Kidney epithelial cell (primary cell): ENCODE measurements around the gene PALS1. TPM values are rescaled to one million over a fixed set of nuclear protein-coding genes. Genes with fewer than 3 reads are reported as not detected.
A peak's percentile ranks its signal among the peaks of the same experiment; 100 is the strongest.

Experiments used
- DNase-seq: peaks from one replicate; pipeline ENCODE4 v3.0.0-alpha.2; 2010; ENCODE audit warnings: low read depth
- H3K27me3 ChIP-seq: 2 replicates; pipeline ENCODE4 v1.6.0; 2011; ENCODE audit warnings: low read length; ENCODE audit not compliant: control insufficient read depth, insufficient read depth
- H3K36me3 ChIP-seq: 2 replicates; pipeline ENCODE4 v1.5.1; 2011; ENCODE audit warnings: low read length; ENCODE audit not compliant: control insufficient read depth, insufficient read depth
- H3K4me3 ChIP-seq: 2 replicates; pipeline ENCODE4 v1.5.1; 2011; ENCODE audit warnings: low read depth, mild to moderate bottlenecking, control low read depth, low read length
- CTCF ChIP-seq: IDR thresholded peaks from 2 replicates; pipeline ENCODE4 v1.5.1; 2011; ENCODE audit warnings: mild to moderate bottlenecking, moderate library complexity, low read length, control low read depth, inconsistent platforms; ENCODE audit not compliant: insufficient read depth, poor library complexity, severe bottlenecking
- total RNA-seq: library from RNA; depleted of rRNA; stranded (reverse); fragments of >200 nt; gene quantifications from 2 replicates; pipeline ENCODE4 v1.2.3, GENCODE V29; 2015

PALS1 gene
- 16.2 and 25.3 TPM in 2 replicates for total RNA-seq

GRCh38 chr14:67241411-67242167 lies at the start of gene PALS1:
Gene PALS1, plus strand, starts transcription at chr14:67241435. Its CDS starts 37,736 bp downstream, at chr14:67279171.
- DNase-seq: no peak
- no peaks in the 10 kb centered on the region for H3K27me3 ChIP-seq
- TF ChIP-seq CTCF: no peak
- H3K36me3 ChIP-seq: no peaks in the 10 kb centered on the region
- peak within 1 kb of the TSS; percentile 99 for H3K4me3 ChIP-seq

GRCh38 chr14:67191768-67192290 lies 49.4 kb upstream of the PALS1 start:
- no peak for DNase-seq
- H3K27me3 ChIP-seq: no peaks in the 10 kb centered on the region
- no peak for TF ChIP-seq CTCF
- H3K4me3 ChIP-seq: no peak overlapping the region
- H3K36me3 ChIP-seq: no peaks in the 10 kb centered on the region

GRCh38 chr14:67192366-67192765 lies 48.9 kb upstream of the PALS1 start:
- TF ChIP-seq CTCF: no peak
- Histone ChIP-seq H3K36me3 (no peaks in the 10 kb centered on the region), H3K27me3 (no peaks in the 10 kb centered on the region), H3K4me3 (no peak overlapping the region)
- no peak for DNase-seq

- no peak for DNase-seq
- Histone ChIP-seq H3K27me3 (no peaks in the 10 kb centered on the region), H3K36me3 (no peaks in the 10 kb centered on the region), H3K4me3 (no peak overlapping the region)
- TF ChIP-seq CTCF: no peak
Observed at GRCh38 chr14:67195279-67195678, 46.0 kb upstream of the PALS1 start.

- no peak for TF ChIP-seq CTCF
- H3K27me3 ChIP-seq: no peaks in the 10 kb centered on the region
- H3K4me3 ChIP-seq: no peak overlapping the region
- DNase-seq: no peak
- H3K36me3 ChIP-seq: no peaks in the 10 kb centered on the region
Observed at GRCh38 chr14:67199016-67199415, 42.2 kb upstream of the PALS1 start.
